Lung (tissue), 12 donors: ENCODE measurements around the gene KIF9. TPM values are rescaled to one million over a fixed set of nuclear protein-coding genes. Genes with fewer than 3 reads are reported as not detected.

Source experiments
- ATAC-seq: fragments of 200-7000 bp; cut with Tn5 transposase; one replicate; pipeline ENCODE4 v1.9.1; 2020; ENCODE audit warnings: moderate number of reproducible peaks; ENCODE audit not compliant: insufficient read depth, low FRiP score
- DNase-seq, 3 donors: peaks; one replicate each; pipeline ENCODE4 v3.0.0-alpha.2; 2013 to 2017
- H3K27ac ChIP-seq, 2 donors: one replicate each; pipeline ENCODE4 v1.5.1; 2013; ENCODE audit warnings: mild to moderate bottlenecking in 2 of 2, moderate library complexity in 2 of 2, control low read depth in 1 of 2, inconsistent platforms in 1 of 2, low read depth in 1 of 2, low read length in 1 of 2
- H3K27me3 ChIP-seq, 3 donors: one replicate each; pipeline ENCODE4 v1.5.1; 2013; ENCODE audit warnings: low read length in 2 of 3; ENCODE audit not compliant: control insufficient read depth in 3 of 3, insufficient read depth in 3 of 3
- H3K36me3 ChIP-seq, 4 donors: one replicate each; pipeline ENCODE4 v1.5.1; 2013; ENCODE audit warnings: low read length in 4 of 4, mild to moderate bottlenecking in 1 of 4, moderate library complexity in 1 of 4; ENCODE audit not compliant: control insufficient read depth in 4 of 4, insufficient read depth in 4 of 4
- H3K4me1 ChIP-seq, 5 donors: one replicate each; pipeline ENCODE4 v1.5.1; 2013; ENCODE audit warnings: low read length in 5 of 5, mild to moderate bottlenecking in 2 of 5, moderate library complexity in 1 of 5; ENCODE audit not compliant: control insufficient read depth in 5 of 5, insufficient read depth in 5 of 5
- H3K4me3 ChIP-seq: one replicate; pipeline ENCODE4 v1.5.1; 2013; ENCODE audit warnings: mild to moderate bottlenecking, control low read depth, moderate library complexity
- H3K9ac ChIP-seq, 2 donors: one replicate each; pipeline ENCODE4 v1.5.1; 2013; ENCODE audit warnings: low read length in 2 of 2, control low read depth in 1 of 2; ENCODE audit not compliant: insufficient read depth in 1 of 2
- H3K9me3 ChIP-seq, 4 donors: one replicate each; pipeline ENCODE4 v1.5.1; 2013; ENCODE audit warnings: low read length in 3 of 4, mild to moderate bottlenecking in 1 of 4, moderate library complexity in 1 of 4; ENCODE audit not compliant: control insufficient read depth in 4 of 4, insufficient read depth in 3 of 4
- WGBS, 2 donors: extraction: QIAGEN DNeasy Blood & Tissue Kit; methylation state at CpG; one replicate each; pipeline ENCODE4 v1.1.7; 2013; 5-methylcytosine and 5-hydroxymethylcytosine counted together
- polyA plus RNA-seq, 2 donors: library from polyadenylated mRNA; stranded (reverse); fragments of 200-250 nt; gene quantifications; one replicate each; pipeline ENCODE4 v1.2.1, GENCODE V29; 2013
- total RNA-seq, 2 donors: library from RNA; depleted of rRNA in 1 of 2; stranded (reverse); fragments of >200 nt in 1 of 2; gene quantifications; one replicate each; pipeline ENCODE4 v1.2.1, GENCODE V29; 2014 to 2021
- TF ChIP-seq, protein P1 (sequence below): IDR thresholded peaks from 2 replicates; pipeline ENCODE4 v1.5.1; 2012; ENCODE audit warnings: mild to moderate bottlenecking; ENCODE audit errors: control extremely low read depth, extremely low read depth
- donor health status: control.
- donor health status: control.
- donor health status: Bipolar disorder and iron deficiency.
- donor health status: healthy.
- donor health status: DM: yes; HTN: yes; CAD: no.

Gene KIF9
- total and polyA plus RNA-seq, 4 donors = 13.6 to 18.4 (median 17.9) TPM

DNA sequence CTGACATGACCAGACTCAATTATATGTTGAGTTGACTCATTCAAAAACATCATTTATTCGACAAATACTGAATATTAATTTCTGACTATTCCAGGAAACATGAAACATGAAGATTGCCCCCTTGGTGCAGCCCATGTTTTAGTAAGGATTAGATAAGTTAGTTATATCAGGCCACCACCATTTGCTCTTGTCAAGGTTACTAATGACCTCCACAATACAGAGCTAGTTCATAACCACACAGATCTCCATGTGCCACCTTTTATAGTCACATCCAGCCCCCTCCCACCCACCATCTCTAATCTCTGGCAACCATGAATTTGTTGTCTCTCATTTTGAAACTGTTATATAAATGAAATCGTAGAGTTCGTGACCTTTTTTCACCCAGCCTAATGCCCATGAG lies 15.8 kb upstream of the KIF9 start:
- 94 to 97% methylated on average over 3 of the region's 3 CpGs for WGBS, 2 donors
- Histone ChIP-seq H3K9ac (no peak overlapping the region), H3K9me3 (no peaks in the 10 kb centered on the region), H3K27ac (no peak overlapping the region), H3K4me1 (peaks cover 0 to 5% (median 4%) of the 10 kb centered on the region in 5 donors), H3K36me3 (peaks cover 5 to 10% (median 7%) of the 10 kb centered on the region in 4 donors), H3K4me3 (no peak overlapping the region), H3K27me3 (no peaks in the 10 kb centered on the region)
- DNase-seq (no peak), ATAC-seq (no peak)
- TF ChIP-seq, protein P1, sequence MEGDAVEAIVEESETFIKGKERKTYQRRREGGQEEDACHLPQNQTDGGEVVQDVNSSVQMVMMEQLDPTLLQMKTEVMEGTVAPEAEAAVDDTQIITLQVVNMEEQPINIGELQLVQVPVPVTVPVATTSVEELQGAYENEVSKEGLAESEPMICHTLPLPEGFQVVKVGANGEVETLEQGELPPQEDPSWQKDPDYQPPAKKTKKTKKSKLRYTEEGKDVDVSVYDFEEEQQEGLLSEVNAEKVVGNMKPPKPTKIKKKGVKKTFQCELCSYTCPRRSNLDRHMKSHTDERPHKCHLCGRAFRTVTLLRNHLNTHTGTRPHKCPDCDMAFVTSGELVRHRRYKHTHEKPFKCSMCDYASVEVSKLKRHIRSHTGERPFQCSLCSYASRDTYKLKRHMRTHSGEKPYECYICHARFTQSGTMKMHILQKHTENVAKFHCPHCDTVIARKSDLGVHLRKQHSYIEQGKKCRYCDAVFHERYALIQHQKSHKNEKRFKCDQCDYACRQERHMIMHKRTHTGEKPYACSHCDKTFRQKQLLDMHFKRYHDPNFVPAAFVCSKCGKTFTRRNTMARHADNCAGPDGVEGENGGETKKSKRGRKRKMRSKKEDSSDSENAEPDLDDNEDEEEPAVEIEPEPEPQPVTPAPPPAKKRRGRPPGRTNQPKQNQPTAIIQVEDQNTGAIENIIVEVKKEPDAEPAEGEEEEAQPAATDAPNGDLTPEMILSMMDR = no peak

DNA sequence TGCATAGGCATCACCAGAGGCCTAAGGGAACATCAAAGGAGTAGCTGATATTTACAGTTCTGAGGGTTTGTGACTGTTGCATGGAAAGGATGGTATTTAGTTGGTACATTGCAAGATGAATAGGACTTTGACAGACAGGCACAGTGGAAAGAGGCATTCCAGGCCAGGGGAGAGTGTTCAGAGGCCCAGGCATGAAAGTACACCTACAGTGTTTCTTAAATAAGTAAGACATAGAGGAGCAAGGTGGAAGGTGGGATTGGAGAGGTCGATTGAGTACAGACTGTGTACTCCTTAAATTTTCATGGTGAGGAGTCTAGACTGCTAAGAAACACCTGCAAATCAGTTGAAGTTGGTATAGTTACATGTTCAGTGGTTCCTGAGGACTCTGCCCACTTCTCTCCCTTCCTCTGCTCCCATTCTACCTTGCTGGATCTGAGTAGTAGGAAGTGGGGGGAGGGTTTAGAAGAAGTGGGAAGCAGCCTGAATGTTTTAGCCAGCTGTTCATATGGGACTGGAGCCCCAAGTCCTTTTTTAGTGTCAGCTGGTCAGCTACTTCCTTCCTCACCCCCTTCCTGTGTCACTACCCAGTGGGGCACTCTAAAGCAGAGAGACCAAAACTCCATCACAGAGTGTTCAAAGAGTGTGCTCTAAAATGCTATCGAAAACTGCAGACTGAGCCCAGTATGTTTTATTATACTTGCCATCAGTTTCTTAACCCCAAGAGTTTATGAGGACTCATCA lies 14.1 kb upstream of the KIF9 start:
- ATAC-seq (no peak), DNase-seq (no peak)
- no peak overlapping the region for H3K9ac ChIP-seq
- H3K4me1 ChIP-seq = peaks cover 0 to 4% (median 4%) of the 10 kb centered on the region in 5 donors
- H3K27ac ChIP-seq = no peak overlapping the region
- H3K27me3 ChIP-seq = no peaks in the 10 kb centered on the region
- no peak overlapping the region for H3K4me3 ChIP-seq
- peaks cover 1 to 5% (median 4%) of the 10 kb centered on the region in 4 donors for H3K36me3 ChIP-seq
- no peaks in the 10 kb centered on the region for H3K9me3 ChIP-seq
- TF ChIP-seq, protein P1 = no peak
- WGBS, 2 donors = 75 to 83% methylated on average over 2 of the region's 2 CpGs

DNA sequence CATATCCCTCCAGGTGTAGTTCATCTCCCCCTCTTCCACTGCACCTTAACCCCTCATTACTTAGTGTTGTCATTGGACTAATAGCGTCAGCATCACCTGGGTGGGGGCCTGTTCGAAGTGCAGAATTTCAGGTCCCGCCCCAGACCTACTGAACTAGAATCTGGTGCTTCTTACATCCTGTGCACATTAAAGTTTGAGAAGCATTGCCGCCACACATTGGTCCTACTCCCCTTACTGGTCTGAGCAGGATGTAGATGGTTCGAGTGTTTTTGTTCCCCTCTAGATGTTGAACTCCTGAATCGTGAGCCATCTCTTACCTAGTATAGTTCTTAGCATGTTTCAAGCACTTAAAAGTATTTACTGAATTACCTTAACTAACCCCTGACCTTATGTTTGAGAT lies 13.4 kb upstream of the KIF9 start:
- Histone ChIP-seq H3K36me3 (peaks cover 0 to 4% (median 1%) of the 10 kb centered on the region in 4 donors), H3K9me3 (no peaks in the 10 kb centered on the region), H3K27me3 (no peaks in the 10 kb centered on the region), H3K4me1 (peaks cover 0 to 4% (median 4%) of the 10 kb centered on the region in 5 donors), H3K4me3 (no peak overlapping the region), H3K9ac (no peak overlapping the region), H3K27ac (no peak overlapping the region)
- no peak for ATAC-seq
- DNase-seq = no peak
- 73 to 83% methylated on average over 6 of the region's 6 CpGs for WGBS, 2 donors
- TF ChIP-seq, protein P1 = no peak
